Fibroblast of peridontal ligament (primary cell): Measurements from ENCODE around the gene LRRC15.

Experiments used
- DNase-seq: peaks from one replicate; pipeline ENCODE4 v3.0.0-alpha.2; 2010; ENCODE audit errors: extremely low read depth

The LRRC15 gene

GRCh38 chr3:194386066-194386465, 16.5 kb upstream of the LRRC15 start:
- no peak for DNase-seq

GRCh38 chr3:194384569-194385001, 15.0 kb upstream of the LRRC15 start:
- no peak for DNase-seq

- no peak for DNase-seq
Measured at GRCh38 chr3:194384156-194384555, 14.6 kb upstream of the LRRC15 start.

DNA sequence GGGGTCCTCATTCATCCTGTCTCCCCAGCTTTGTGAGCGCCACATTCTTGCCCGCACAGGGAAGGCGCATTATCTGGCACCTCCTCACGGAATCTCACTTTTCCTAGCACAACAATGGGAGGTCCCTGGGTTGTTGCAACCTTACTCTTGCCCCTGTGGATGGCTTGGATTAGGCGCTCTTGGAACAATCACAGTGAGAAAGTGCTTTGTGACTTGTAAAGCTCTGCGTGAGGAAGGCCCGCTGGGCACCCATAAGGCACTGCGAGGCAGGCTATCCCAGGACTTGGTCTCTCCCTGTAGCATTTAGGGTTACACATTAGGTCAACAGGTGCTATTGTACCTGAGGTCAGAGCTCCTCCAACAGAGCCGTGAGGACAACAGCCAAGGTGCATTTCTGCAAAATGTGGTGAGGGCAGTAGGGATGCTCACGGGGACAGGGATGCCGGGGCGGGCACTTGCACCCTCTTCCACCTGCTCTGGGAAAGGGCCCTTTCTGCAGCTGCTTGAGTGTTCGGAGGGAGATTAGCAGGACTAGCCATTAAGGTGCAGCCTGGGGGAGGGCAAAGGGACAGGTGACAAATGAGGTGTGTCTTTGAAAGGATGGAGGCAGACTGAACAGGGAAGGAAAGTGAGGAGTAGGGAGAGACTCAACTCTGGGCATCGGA, 13.9 kb upstream of the LRRC15 start:
- DNase-seq = no peak

DNA sequence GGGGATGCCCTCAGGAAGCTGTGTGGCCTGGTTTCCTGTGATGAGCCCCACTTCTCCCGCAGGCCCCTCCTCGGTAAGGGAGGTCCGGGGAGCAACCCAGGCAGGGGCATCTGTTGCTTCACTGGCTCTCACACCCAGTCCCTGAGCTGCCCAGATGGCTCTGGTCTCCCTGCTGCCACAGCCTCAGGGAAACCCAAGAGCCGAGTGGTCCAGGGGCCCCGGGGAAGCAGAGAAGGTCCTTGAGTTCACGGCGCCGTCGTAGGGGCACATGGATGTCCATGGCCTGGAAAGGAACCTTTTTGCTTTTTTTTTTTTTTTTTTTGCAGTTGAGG, 13.3 kb upstream of the LRRC15 start:
- DNase-seq = no peak

DNA sequence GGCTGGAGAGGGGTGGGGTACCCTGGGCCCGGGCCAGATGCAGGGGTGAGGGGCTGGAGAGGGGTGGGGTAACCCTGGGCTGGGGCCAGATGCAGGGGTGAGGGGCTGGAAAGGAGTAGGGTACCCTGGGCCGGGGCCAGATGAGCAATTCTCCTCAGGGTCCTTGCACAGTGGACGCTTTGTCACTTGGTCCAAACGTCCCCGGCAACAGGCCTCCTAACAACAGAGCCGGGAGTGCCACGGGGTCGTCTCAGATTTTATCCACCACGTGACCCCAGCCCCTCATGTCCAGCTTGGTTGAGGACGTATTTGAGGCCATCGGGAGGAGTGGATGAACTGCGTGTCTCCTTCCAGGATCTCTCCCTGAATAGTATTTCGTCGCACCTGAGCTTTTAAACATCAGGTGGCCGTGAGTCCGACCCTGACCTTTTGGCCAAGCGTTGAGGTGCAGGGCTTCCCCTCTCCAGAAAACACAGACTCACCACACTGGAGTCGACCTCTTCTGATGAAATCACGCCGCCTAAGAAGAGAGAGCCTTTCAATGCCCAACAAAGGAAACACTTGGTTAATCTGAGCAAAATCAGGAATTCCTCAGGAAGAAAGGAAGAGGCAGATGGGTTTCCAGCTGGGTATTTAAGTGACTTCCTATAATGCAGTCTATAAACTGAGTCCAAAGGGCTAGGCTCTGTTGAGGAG, 12.8 kb upstream of the LRRC15 start:
- no peak for DNase-seq

DNA sequence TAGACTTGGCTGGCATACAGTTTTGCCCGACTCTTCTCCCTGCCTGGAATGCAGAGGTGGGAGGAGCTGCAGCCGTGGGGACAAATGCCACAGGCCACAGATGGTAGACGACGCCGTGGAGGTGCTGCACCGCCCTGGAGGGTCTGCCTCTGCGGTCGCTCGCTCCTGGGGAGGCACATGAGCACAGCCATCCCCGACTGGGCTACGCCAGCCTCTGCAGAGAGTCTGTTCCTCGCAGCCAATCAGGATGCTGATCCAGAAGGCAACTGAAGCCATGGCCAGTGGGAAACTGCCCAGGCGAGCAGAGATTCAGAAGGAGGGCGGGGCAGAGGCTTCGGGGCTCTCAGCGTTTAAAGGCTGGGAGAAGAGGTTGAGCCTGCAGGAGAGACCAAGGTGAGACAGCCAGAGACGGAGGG, 11.9 kb upstream of the LRRC15 start:
- DNase-seq = no peak

DNA sequence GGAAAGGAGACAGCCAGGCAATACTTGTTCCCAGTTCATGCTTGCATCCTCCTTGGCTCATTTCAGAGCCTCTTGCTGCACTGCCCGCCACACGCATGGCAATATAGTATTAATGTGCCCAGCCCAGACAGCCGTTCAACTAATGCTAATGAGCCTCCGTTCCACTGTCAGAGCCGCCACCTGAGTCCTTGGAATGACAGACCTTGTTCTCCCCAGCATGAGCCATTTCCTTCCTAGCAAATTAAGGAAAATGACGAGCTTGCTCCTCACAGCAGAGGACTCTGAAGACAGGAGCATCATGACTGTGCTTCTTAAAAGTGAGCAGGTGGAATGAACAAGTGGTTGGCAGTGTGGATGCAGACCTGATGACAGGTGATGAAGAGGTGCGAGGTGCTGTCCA, 10.8 kb upstream of the LRRC15 start:
- no peak for DNase-seq

GRCh38 chr3:194379651-194380050, 10.1 kb upstream of the LRRC15 start:
- DNase-seq = no peak

DNA sequence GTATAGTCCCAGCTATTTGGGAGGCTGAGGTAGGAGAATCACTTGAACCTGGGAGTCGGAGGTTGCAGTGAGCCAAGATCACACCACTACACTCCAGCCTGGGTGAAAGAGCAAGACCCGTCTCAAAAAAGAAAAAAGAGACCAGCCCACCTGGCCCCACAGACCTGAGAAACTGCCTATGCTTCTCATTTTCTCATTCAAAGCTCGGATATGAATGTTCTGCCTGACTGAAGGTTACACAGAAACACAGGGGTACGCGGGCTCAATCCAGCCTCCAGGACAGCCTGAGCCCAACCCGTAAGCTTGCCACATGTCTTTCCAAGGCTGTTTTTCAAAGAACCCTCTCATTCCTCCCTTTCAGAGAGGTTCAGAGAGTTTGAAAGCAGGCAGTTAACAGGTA, 9.7 kb upstream of the LRRC15 start:
- DNase-seq = no peak

- DNase-seq = no peak
Measured at GRCh38 chr3:194377708-194378107, 8.2 kb upstream of the LRRC15 start.

- DNase-seq = no peak
Measured at GRCh38 chr3:194376241-194376560, 6.7 kb upstream of the LRRC15 start.

- DNase-seq = no peak
Measured at GRCh38 chr3:194375473-194376240, 6.1 kb upstream of the LRRC15 start.

DNA sequence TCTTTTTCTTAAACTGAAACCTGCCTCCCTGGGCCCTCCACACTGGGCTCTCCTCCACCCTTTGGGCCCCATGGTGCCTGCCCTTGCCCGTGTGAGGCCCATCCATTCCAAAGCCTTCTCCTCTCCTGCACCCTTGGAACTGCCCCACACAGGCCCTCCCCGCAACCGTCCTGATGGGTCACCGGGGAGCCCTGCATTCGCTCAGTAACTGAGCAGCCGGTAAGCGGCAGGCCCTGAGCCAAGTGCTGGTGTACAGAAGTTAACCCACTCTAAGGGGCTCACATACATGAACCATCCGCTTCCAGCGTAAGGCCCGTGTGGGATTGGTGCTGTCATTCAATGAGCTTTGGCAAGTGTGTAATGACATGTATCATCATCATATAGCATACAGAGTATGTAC, 5.4 kb upstream of the LRRC15 start:
- DNase-seq = no peak

GRCh38 chr3:194373899-194374298, 4.4 kb upstream of the LRRC15 start:
- DNase-seq = no peak

DNA sequence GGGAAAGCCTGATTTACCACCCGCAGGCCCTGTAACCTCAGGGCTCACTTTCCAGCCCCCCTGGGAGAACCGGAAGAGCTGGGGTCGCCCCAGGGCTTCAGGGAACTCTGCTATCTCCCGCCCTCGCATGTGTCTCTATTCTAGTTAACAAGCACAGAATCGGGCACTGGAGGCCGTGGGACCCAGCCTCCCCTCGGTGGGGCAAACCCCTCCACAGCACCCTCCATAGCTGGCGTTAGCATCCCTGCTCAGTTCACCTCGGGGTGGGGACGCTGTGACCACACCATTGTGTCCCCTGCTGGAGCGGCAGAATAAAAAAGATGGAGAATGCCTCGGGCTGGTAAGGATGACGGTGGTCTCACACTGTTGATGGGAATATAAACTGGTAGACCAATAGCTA, 3.5 kb upstream of the LRRC15 start:
- DNase-seq = no peak

DNA sequence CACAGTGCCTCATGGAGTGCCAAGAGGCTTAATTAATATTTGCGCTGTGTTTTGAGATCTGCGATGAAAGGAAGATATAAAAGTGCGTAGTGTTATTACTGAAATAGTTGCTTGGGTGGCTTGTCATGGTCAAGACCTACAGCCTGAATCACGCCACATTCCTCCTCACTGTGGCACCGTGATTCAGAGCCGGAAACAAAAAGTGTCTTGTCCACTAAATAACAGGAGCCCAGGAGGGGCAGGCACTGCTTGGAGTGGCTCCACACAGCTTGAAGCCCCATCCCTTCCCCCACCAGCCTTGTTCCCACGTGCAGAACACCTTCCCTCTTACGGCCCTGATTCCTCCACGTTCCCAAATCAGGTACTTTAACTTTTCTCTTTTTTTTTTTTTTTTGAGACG, 1.2 kb upstream of the LRRC15 start:
- no peak for DNase-seq

DNA sequence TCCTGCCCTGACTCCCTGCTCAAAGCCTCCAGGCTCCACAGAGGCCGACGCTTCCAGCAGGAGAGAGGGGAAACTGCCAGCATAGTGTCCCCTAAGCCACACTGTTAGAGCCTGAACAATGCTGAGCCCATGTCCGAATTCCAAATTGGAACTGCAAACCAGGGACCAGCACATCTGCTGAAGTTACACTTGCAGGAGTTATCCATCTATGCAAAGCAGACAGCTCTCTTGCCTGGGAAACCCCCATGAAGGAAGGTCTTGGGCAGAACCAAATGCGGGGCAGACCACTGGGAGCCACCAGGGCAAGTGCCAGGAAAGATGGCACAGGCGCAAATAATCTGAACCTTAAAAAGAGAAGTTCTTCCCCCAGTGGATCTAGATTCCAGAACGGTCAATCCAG, 625 bp downstream of the LRRC15 start:
- DNase-seq = no peak

- DNase-seq = peak; percentile 90
Measured at GRCh38 chr3:194367992-194368841, 1.3 kb downstream of the LRRC15 start.

DNA sequence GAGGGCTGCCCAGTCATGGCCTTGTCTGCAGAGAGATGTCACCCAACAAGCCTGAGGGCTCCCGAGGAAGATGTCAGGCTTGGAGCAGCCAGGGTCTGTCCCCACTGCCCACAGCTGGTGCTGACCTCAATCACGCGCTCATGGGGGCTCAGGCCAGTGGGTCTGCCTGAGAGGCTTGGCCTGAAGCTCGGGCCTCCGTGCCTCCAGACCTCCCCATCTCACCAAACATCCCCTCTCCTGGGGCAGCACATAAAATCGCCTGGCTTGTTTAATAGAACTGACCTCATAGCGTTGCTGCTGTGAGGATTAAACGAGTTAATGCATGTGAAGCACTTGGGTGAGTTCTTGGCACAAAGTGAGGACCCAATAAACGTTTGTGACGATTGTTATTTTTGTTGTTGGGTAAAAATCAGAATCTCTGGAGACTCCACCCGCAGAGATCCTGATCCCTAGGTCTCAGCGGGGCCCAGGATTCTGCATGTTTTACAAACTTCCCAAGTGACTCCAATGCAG, 3.5 kb downstream of the LRRC15 start:
- DNase-seq = no peak

GRCh38 chr3:194365526-194365925, 4.0 kb downstream of the LRRC15 start:
- DNase-seq = no peak
